GM13977 (cell line): ENCODE measurements around the gene CPSF7.

Experiments
- DNase-seq: peaks from one replicate; pipeline ENCODE4 v3.0.0; 2012; ENCODE audit warnings: low spot score
- CTCF ChIP-seq: IDR thresholded peaks from 2 replicates; pipeline ENCODE4 v1.5.1; 2012; ENCODE audit warnings: mild to moderate bottlenecking, control low read depth; ENCODE audit not compliant: insufficient read depth; ENCODE audit errors: extremely low read depth, missing control alignments
- in situ Hi-C: fragments of 300-500 bp; cut with MboI; formaldehyde crosslinking; loops from one replicate; pipeline ENCODE4 v1.12.0; 2022; ENCODE audit warnings: low sequenced_read_pairs, low pct_unique_long_range_greater_than_20kb, mixed read lengths, inconsistent platforms; ENCODE audit not compliant: unreplicated experiment

The CPSF7 gene

DNA sequence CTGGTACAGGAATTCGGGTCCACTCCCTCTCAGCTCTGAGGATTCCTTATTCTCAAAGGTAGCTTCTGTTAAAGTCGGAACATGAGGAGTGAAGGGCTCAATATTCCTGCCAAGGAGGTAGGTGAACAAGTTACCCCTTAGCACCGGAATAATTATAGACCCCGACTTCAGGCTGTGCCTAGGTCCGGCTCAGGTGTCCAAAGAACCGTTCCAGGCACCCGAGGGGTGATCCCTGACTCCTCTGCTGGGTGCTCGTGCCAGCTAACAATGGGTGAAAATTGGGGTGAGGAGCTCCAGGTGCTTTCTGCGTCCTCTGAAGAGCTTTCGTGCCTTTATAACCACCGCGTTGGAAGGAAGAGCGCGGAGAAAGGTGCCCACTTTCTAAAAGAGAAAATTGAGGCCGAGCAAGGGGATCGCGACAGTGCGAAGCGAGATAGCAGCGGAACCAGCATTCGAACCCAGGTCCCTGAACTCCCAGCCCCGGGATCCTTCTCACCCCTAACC lies 68.5 kb downstream of the CPSF7 start:
- no peak for TF ChIP-seq CTCF
- in situ Hi-C loops, result no loop called here
- no peak for DNase-seq

DNA sequence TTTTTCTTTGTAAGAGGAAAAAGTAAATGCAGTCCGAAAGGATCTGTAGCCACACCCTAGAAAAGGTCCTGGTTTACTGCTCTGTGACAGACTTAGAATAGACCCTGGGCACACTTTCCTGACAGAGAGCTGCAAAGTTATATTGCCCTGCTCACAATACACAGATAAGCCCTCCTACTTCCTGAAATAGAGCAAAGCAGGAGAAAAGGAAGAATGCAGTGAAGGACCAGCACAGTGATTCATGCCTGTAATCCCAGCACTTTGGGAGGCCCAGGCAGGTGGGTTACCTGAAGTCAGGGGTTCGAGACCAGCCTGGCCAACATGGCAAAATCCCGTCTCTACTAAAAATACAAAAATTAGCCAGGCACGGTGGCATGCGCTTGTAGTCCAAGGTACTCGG lies 70.3 kb downstream of the CPSF7 start:
- in situ Hi-C loops, result no loop called here
- TF ChIP-seq CTCF, result no peak
- DNase-seq, result no peak

DNA sequence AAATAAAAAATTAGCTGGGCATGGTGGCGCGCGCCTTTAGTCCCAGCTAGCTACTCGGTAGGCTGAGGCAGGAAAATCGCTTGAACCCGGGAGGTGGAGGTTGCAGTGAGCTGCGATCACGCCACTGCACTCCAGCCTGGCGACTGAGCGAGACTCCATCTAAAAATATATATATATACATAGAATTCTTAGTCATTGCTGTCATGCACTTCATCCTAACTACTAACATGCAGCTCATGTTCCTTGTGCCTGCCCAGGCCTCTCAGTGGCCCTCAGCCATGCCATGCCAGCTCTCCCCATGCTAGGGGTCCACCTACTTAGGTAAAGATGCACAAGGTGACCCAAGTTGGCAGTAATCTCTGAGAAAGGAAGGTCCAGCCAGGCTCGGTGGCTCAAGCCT lies 71.2 kb downstream of the CPSF7 start:
- DNase-seq, result no peak
- TF ChIP-seq CTCF, result no peak
- in situ Hi-C loops, result no loop called here

DNA sequence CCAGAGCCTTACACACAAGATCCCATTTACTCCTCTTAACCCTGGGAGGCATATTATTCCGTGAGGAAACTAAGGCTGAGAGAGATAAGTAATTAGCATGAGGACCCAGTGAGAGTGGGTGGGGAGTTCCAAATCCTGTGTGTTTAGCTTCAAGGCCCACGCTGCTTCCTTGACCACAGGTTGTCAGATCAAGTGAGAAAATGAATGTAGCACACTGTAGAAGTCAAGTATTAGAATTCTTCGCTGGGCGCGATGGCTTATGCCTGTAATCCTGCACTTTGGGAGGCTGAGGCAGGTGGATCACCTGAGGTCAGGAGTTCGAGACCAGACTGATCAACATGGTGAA lies 71.9 kb downstream of the CPSF7 start:
- DNase-seq, result no peak
- TF ChIP-seq CTCF, result no peak
- in situ Hi-C loops, result no loop called here

GRCh38 chr11:61357233-61357893 lies 72.4 kb downstream of the CPSF7 start:
- DNase-seq, result peak; percentile 57
- in situ Hi-C loops, result no loop called here

DNA sequence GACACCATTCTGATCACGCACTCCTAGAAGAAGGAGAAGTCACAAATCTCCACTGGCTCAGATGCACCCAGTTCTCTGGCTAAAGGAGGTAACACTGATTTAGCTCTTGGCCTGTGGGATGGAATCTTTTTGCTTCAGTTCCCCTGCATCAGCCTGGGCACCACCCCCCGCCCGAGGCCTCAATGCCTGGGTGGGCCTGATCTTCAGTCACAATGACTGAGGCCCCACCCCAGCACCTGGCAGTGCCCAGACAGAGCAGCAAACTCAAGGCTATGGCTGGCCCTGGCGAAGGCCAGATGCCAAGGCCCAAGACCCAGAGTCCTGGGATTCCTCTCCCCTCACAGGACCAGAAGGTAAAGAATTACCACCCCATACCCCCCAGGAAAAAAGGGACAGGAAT lies 73.1 kb downstream of the CPSF7 start:
- TF ChIP-seq CTCF, result no peak
- no peak for DNase-seq

More at GRCh38 chr11:61357233-61357893, 72.4 kb downstream of the CPSF7 start:
- no peak for TF ChIP-seq CTCF

More for the DNA sequence above, 73.1 kb downstream of the CPSF7 start:
- in situ Hi-C loops, result no loop called here
